Activated T-helper 9 cell treated with anti-CD3 and anti-CD28 coated beads, Interleukin-2, amount 50 U/mL, for 16 hours (primary cell): ENCODE measurements around the gene GATA3.

Experiments
- DNase-seq: peaks from one replicate; pipeline ENCODE4 v3.0.0-alpha.2; 2020; ENCODE audit warnings: low read depth

The GATA3 gene

GRCh38 chr10:8037941-8038894, 16.3 kb upstream of the GATA3 start:
- DNase-seq = no peak

GRCh38 chr10:8039321-8039881, 15.1 kb upstream of the GATA3 start:
- no peak for DNase-seq

- DNase-seq = no peak
Observed at GRCh38 chr10:8040651-8041050, 13.8 kb upstream of the GATA3 start.

GRCh38 chr10:8041284-8041991, 13.1 kb upstream of the GATA3 start:
- no peak for DNase-seq

- DNase-seq = no peak
Observed at GRCh38 chr10:8041992-8042720, 12.3 kb upstream of the GATA3 start.

GRCh38 chr10:8042721-8043568, 11.5 kb upstream of the GATA3 start:
- DNase-seq = no peak

GRCh38 chr10:8043569-8044306, 10.8 kb upstream of the GATA3 start:
- no peak for DNase-seq

GRCh38 chr10:8044331-8044907, 10.1 kb upstream of the GATA3 start:
- no peak for DNase-seq

GRCh38 chr10:8044908-8045725, 9.4 kb upstream of the GATA3 start:
- DNase-seq = no peak

GRCh38 chr10:8045726-8046494, 8.6 kb upstream of the GATA3 start:
- DNase-seq = no peak

- DNase-seq = no peak
Observed at GRCh38 chr10:8047452-8048280, 6.8 kb upstream of the GATA3 start.

- peak; percentile 50 for DNase-seq
Observed at GRCh38 chr10:8048281-8049008, 6.0 kb upstream of the GATA3 start.

GRCh38 chr10:8049045-8049864, 5.2 kb upstream of the GATA3 start:
- no peak for DNase-seq

GRCh38 chr10:8049865-8050555, 4.5 kb upstream of the GATA3 start:
- DNase-seq = no peak

GRCh38 chr10:8050556-8051108, 3.9 kb upstream of the GATA3 start:
- DNase-seq = no peak
